ENCODE measurements around the gene ZFYVE28. TPM values are rescaled to one million over a fixed set of nuclear protein-coding genes. Genes with fewer than 3 reads are reported as not detected.

ZFYVE28 gene
- total and polyA plus RNA-seq, 2 of the 8 experiments (the other 6 are each of a cell fraction or from before 2014, with no cell fraction given): 1.7 to 4.9 TPM

- Histone ChIP-seq H4K20me1 (replicated peaks in 1 of 2; ENCODE audit: control insufficient read depth in 1 of 2, insufficient read depth in 2 of 2, low read length in 2 of 2) (no peaks in the 10 kb centered on the region), H3K79me2 (ENCODE audit: control insufficient read depth in 1 of 2, insufficient read depth in 2 of 2, low read length in 2 of 2) (no peaks in the 10 kb centered on the region), H2BK12ac (ENCODE audit: low read depth, low read length) (no peak overlapping the region), H3K79me1 (ENCODE audit: low read depth, low read length) (no peaks in the 10 kb centered on the region), H4K91ac (replicated peaks; ENCODE audit: insufficient read length, low read length) (no peak overlapping the region), H3K4me3 (ENCODE audit: extremely low read depth in 1 of 4, insufficient read depth in 2 of 4, low read depth in 3 of 4, low read length in 4 of 4) (no peak overlapping the region), H3K18ac (ENCODE audit: extremely low read depth, low read length) (no peak overlapping the region), H3K14ac (ENCODE audit: insufficient read length) (no peak overlapping the region), H3K4me2 (ENCODE audit: insufficient read depth in 1 of 2, low read depth in 2 of 2, low read length in 2 of 2) (no peak overlapping the region), H2BK20ac (ENCODE audit: low read length) (no peak overlapping the region), H3K4me1 (replicated peaks in 1 of 4; ENCODE audit: control insufficient read depth in 3 of 4, insufficient read depth in 4 of 4, low read length in 3 of 4) (no peaks in the 10 kb centered on the region), H3K4ac (replicated peaks; ENCODE audit: insufficient read length, low read depth, low read length) (no peak overlapping the region), H2BK5ac (ENCODE audit: low read depth, low read length) (no peak overlapping the region), H3K27me3 (replicated peaks in 1 of 4; ENCODE audit: control insufficient read depth in 3 of 4, extremely low read depth in 1 of 4, insufficient read depth in 3 of 4, low read length in 3 of 4) (no peaks in the 10 kb centered on the region), H2AK5ac (ENCODE audit: low read depth, low read length) (no peak overlapping the region), H4K8ac (ENCODE audit: extremely low read depth, insufficient read depth, low read length) (no peak overlapping the region), H2AFZ (ENCODE audit: low read length) (no peak overlapping the region), H2BK15ac (ENCODE audit: low read length) (no peak overlapping the region), H3K27ac (ENCODE audit: low read depth, low read length) (no peak overlapping the region), H3K23ac (ENCODE audit: insufficient read length) (no peak overlapping the region), H4K5ac (ENCODE audit: insufficient read length, low read depth, low read length) (no peak overlapping the region), H3K56ac (replicated peaks; ENCODE audit: insufficient read length, low read depth, low read length) (no peak overlapping the region), H3K9ac (replicated peaks in 1 of 4; ENCODE audit: extremely low read depth in 1 of 4, low read depth in 3 of 4, low read length in 3 of 4) (no peak overlapping the region), H3K23me2 (ENCODE audit: low read depth, low read length) (no peaks in the 10 kb centered on the region), H2BK120ac (replicated peaks; ENCODE audit: low read depth, low read length) (no peak overlapping the region), H3K36me3 (ENCODE audit: control insufficient read depth in 2 of 4, insufficient read depth in 4 of 4, low read length in 3 of 4) (no peaks in the 10 kb centered on the region), H3K9me3 (ENCODE audit: insufficient read depth in 2 of 2, low read depth in 1 of 2, low read length in 1 of 2) (peaks cover 0 to 4% of the 10 kb centered on the region in 2 experiments; a peak in 3 of 4 replicates)
- DNase-seq (ENCODE audit: low read depth in 1 of 2, low spot score in 2 of 2) (no peak), FAIRE-seq (no peak)
- POLR2A ChIA-PET (ENCODE audit: partially characterized antibody): no interaction called here
- 83% methylated on average over 10 of the region's 10 CpGs; no CpG with 5 or more reads in 1 of the 2 experiments for WGBS, 2 experiments (ENCODE audit: extremely low coverage in 1 of 2, insufficient coverage in 1 of 2, insufficient read length in 1 of 2, insufficient replicate concordance in 2 of 2, low coverage in 1 of 2, low lambda C conversion rate in 2 of 2, missing lambda C conversion rate in 1 of 2)
- CTCF ChIA-PET (ENCODE audit: partially characterized antibody): interaction anchor here (1.0 to 1.5 kb wide), 2 partner anchors 17 to 66 kb away, joined by 3 to 6 read pairs; no protein-coding TSS in a partner anchor
- no peak for TF ChIP-seq KDM4A (IDR thresholded peaks at IDR 0.05; ENCODE audit: low read depth, low read length, severe bottlenecking)
- TF ChIP-seq ZNF274 (IDR thresholded peaks at IDR 0.05; ENCODE audit: borderline replicate concordance, extremely low read depth, low read length): no peak
- TF ChIP-seq SIRT6 (IDR thresholded peaks at IDR 0.05; ENCODE audit: low read length): no peak
- no peak for TF ChIP-seq CREB1 (IDR thresholded peaks at IDR 0.05)
- TF ChIP-seq RAD21 (IDR thresholded peaks at IDR 0.05 in 1 of 2, conservative IDR thresholded peaks at IDR 0.05 in 1 of 2; ENCODE audit: low read depth in 2 of 2, low read length in 2 of 2): no peak
- no peak for TF ChIP-seq YY1 (IDR thresholded peaks at IDR 0.05; ENCODE audit: low read depth, low read length)
- TF ChIP-seq CHD2 (IDR thresholded peaks at IDR 0.05; ENCODE audit: low read length): no peak
- TF ChIP-seq SRF (IDR thresholded peaks at IDR 0.05; ENCODE audit: low read depth, low read length): no peak
- TF ChIP-seq SAP30 (IDR thresholded peaks at IDR 0.05; ENCODE audit: insufficient read depth, insufficient replicate concordance, low read length): no peak
- no peak for TF ChIP-seq CTBP2 (IDR thresholded peaks at IDR 0.05; ENCODE audit: borderline replicate concordance, insufficient read depth, insufficient read length, low read length)
Observed at GRCh38 chr4:2375427-2375826, 43.0 kb downstream of the ZFYVE28 start.

Data from H1 (cell line).